ENCODE data around the gene CCL11.

CCL11 gene

GRCh38 chr17:34337701-34338100 is 52.2 kb downstream of the CCL11 start:
- TF ChIP-seq CTCF (IDR thresholded peaks at IDR 0.05; ENCODE audit: low read depth, low read length, missing control alignments): no peak
- DNase-seq (ENCODE audit: extremely low read depth, low read depth): no peak

More at GRCh38 chr17:34337701-34338100, 52.2 kb downstream of the CCL11 start:
- no peak overlapping the region for H3K4me3 ChIP-seq (replicated peaks; ENCODE audit: low read depth, low read length)
